ENCODE data around the gene TMED8.

The TMED8 gene

GRCh38 chr14:77342726-77343397 lies 34.0 kb downstream of the TMED8 start:
- H3K36me3 ChIP-seq (ENCODE audit: control insufficient read depth in 2 of 2, insufficient read depth in 1 of 2, low read length in 2 of 2): peaks cover 0 to 35% of the 10 kb centered on the region in 2 experiments; a peak in 1 of 3 replicates
- ChIA-PET POLR2A (interaction anchor here (1.8 kb wide), 1 partner anchor 22 kb away, joined by 7 read pairs; the partner anchor contains the start of genes GSTZ1 and POMT2), CTCF (interaction anchor here (0.5 to 0.7 kb wide), 4 partner anchors 26 to 1493 kb away, joined by 3 to 9 read pairs (median 3); no protein-coding TSS in a partner anchor)
- 0 out of 2 replicates have a peak, but pooled peaks have one; percentile 27 for TF ChIP-seq OSR2 (tag by site-specific recombination; IDR thresholded peaks at IDR 0.05)
- no peak for TF ChIP-seq GLIS1 (tag by site-specific recombination; IDR thresholded peaks at IDR 0.05)
- TF ChIP-seq ZBTB8A (tag by site-specific recombination; IDR thresholded peaks at IDR 0.05): no peak
- no peak for TF ChIP-seq ZBTB10 (tag by site-specific recombination; IDR thresholded peaks at IDR 0.05)
- TF ChIP-seq FEZF1 (tag by site-specific recombination; IDR thresholded peaks at IDR 0.05): peak; percentile 11; the same call in 1 of the 2 replicates
- no peak for TF ChIP-seq SETDB1 (IDR thresholded peaks at IDR 0.05; ENCODE audit: insufficient read length, low read length)
- peak; percentile 50 for TF ChIP-seq SP7 (tag by site-specific recombination; IDR thresholded peaks at IDR 0.05)
- peak; percentile 65 for TF ChIP-seq PATZ1 (tag by site-specific recombination; IDR thresholded peaks at IDR 0.05)
- no peak for TF ChIP-seq ZNF138 (tag by site-specific recombination; IDR thresholded peaks at IDR 0.05; ENCODE audit: borderline replicate concordance)
- no peak for TF ChIP-seq TCF7L2 (IDR thresholded peaks at IDR 0.05; ENCODE audit: borderline replicate concordance, low read depth, low read length)
- peak; percentile 38; the same call in 1 of the 2 replicates for TF ChIP-seq HIC1 (tag by site-specific recombination; IDR thresholded peaks at IDR 0.05)
- 0 out of 2 replicates have a peak, but pooled peaks have one; percentile 35 for TF ChIP-seq ZNF629 (tag by site-specific recombination; IDR thresholded peaks at IDR 0.05)
- TF ChIP-seq KLF8 (tag by site-specific recombination; IDR thresholded peaks at IDR 0.05): 0 out of 2 replicates have a peak, but pooled peaks have one; percentile 20
- TF ChIP-seq ZNF19 (tag by site-specific recombination; IDR thresholded peaks at IDR 0.05; ENCODE audit: low read depth): no peak
- TF ChIP-seq KLF7 (tag by site-specific recombination; IDR thresholded peaks at IDR 0.05; ENCODE audit: borderline replicate concordance): no peak
- no peak for TF ChIP-seq ZEB2 (tag by site-specific recombination; IDR thresholded peaks at IDR 0.05)
- no peak for TF ChIP-seq ZNF114 (tag by site-specific recombination; IDR thresholded peaks at IDR 0.05)
- TF ChIP-seq ZNF148 (tag by site-specific recombination; IDR thresholded peaks at IDR 0.05; ENCODE audit: borderline replicate concordance): no peak
- peak; percentile 20; the same call in 1 of the 2 replicates for TF ChIP-seq ZNF398 (tag by site-specific recombination; IDR thresholded peaks at IDR 0.05)
- no peak for TF ChIP-seq HOXC10 (CRISPR knock-in tag; IDR thresholded peaks at IDR 0.05)
- no peak for TF ChIP-seq ZBTB26 (tag by site-specific recombination; optimal IDR thresholded peaks at IDR 0.05)
- no peak for TF ChIP-seq ZNF621 (tag by site-specific recombination; IDR thresholded peaks at IDR 0.05)
- TF ChIP-seq ZNF248 (tag by site-specific recombination; IDR thresholded peaks at IDR 0.05): no peak

More at GRCh38 chr14:77342726-77343397, 34.0 kb downstream of the TMED8 start:
- Histone ChIP-seq H3K4me1 (ENCODE audit: control insufficient read depth, insufficient read depth, low read length) (peaks cover 19% of the 10 kb centered on the region), H3K4me3 (ENCODE audit: low read depth, low read length) (no peak overlapping the region), H3K27ac (ENCODE audit: extremely low read depth, low read depth, low read length) (peak overlapping the region; percentile 57), H3K9me3 (ENCODE audit: control insufficient read depth, insufficient read depth, low read depth, low read length) (no peaks in the 10 kb centered on the region)
